Muscle of leg (tissue), 11 donors: ENCODE results near the gene SPRED3. TPM values are rescaled to one million over a fixed set of nuclear protein-coding genes. Genes with fewer than 3 reads are reported as not detected.
A peak's percentile ranks its signal among the peaks of the same experiment; 100 is the strongest.
"Not testable (repeated sequence)": the region's sequence is repeated elsewhere in the genome, so short reads cannot be mapped to it uniquely, and the experiment has no call there.

ENCODE experiments used
- DNase-seq: peaks from one replicate; pipeline ENCODE4 v3.0.0; 2013
- H3K27ac ChIP-seq: one replicate; pipeline ENCODE4 v1.5.1; 2013; ENCODE audit warnings: mild to moderate bottlenecking, low read length, control low read depth
- H3K27me3 ChIP-seq: one replicate; pipeline ENCODE4 v1.6.1; 2013; ENCODE audit warnings: low read length; ENCODE audit not compliant: control insufficient read depth, insufficient read depth
- H3K36me3 ChIP-seq: one replicate; pipeline ENCODE4 v1.6.1; 2013; ENCODE audit warnings: low read length; ENCODE audit not compliant: control insufficient read depth, insufficient read depth
- H3K4me1 ChIP-seq: one replicate; pipeline ENCODE4 v1.6.1; 2013; ENCODE audit warnings: low read length; ENCODE audit not compliant: control insufficient read depth, insufficient read depth
- H3K4me3 ChIP-seq: one replicate; pipeline ENCODE4 v1.5.1; 2013; ENCODE audit warnings: low read length, control low read depth
- H3K9me3 ChIP-seq: replicated peaks from 2 replicates; pipeline ENCODE4 v1.6.1; 2013; ENCODE audit warnings: low read depth, low read length; ENCODE audit not compliant: control insufficient read depth
- WGBS: methylation state at CpG from one replicate; pipeline ENCODE4 v1.1.5; 2013; ENCODE audit warnings: missing lambda C conversion rate; ENCODE audit not compliant: insufficient coverage; 5-methylcytosine and 5-hydroxymethylcytosine counted together
- polyA plus RNA-seq, 8 donors: library from polyadenylated mRNA; unstranded; fragments of 120-200 nt; gene quantifications; one replicate each; pipeline versions ENCODE4 v1.2.1 to v1.2.3, GENCODE V29; 2013; ENCODE audit warnings: inconsistent platforms in 1 of 8, low replicate concordance in 1 of 8; ENCODE audit not compliant: insufficient read length in 8 of 8, insufficient read depth in 1 of 8
- total RNA-seq: library from RNA; stranded (reverse); fragments of 120-200 nt; gene quantifications from one replicate; pipeline ENCODE4 v1.2.4, GENCODE V29; 2013

Gene SPRED3
- total and polyA plus RNA-seq, 9 donors, result 0.09 to 0.87 (median 0.41) TPM

DNA sequence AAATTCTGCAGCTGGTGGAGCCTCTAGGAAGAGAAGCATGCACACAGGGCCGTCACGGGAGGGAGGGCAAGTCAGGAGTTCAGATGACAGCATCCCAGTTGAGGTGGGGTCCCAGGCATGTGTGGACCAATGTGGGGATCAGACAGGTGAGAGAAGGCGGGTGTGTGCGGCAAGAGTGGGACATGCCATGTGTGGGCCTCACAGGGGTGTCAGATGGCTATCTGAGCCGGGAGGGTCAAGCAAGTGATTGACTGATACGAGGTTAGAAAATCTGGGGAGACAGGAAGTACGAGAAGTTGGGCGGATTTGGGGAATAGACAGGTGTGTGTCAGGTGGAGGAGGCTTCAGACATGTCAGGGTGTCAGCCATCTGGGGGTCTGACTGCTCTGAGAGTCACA, 28.6 kb downstream of the SPRED3 start:
- DNase-seq, result no peak
- peaks cover 26% of the 10 kb centered on the region for H3K4me1 ChIP-seq
- no peak overlapping the region for H3K4me3 ChIP-seq
- 68% methylated on average over 8 of the region's 8 CpGs for WGBS
- no peak overlapping the region for H3K27ac ChIP-seq
- no peaks in the 10 kb centered on the region for H3K9me3 ChIP-seq
- H3K36me3 ChIP-seq, result no peaks in the 10 kb centered on the region
- peaks cover 11% of the 10 kb centered on the region for H3K27me3 ChIP-seq

DNA sequence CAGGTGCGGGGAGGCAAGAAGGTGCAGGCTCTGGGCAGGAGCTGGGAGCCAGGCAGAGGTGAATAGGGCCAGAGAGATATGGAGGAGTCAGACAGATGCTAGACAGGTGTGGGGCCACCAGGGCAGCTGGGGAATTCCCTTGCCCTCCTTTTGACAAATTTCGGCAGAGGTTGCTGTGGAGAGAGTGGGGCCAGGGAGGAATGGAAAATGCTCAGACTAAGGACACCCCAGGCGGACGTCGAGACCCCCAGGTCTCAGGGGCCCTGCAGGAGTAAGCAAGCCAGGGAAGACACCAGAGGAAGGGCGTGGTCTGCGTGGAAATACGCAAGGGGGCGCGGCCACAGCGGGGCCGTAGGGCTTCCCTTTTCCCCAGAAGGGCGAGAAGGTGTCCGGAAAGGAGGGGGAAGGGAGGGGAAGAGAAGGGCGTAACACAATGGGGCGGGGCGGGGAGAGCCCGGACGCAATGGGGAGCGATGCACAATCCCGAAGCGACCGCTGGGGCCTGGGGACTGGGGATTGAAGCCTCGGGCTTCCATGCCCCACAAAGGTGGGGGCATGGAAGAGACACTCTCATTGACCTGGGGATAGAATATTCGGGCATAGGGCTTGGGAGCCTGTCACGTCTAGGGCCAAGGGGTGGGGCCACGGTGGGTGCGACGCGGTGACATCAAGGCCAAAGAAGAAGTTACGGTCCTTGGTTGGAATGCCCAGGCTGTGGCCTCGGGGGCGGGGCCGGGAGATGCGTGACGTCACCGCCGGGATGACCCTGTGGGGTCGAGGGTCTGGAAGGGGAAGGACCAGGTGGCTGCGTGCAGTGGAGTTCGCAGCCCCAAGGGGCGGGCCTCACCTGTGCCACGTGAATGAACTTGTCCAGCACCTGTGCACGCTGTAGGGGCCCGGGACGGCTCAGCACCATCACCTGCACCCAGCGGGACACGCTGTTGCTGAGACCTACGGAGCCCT, 29.3 kb downstream of the SPRED3 start:
- peaks cover 11% of the 10 kb centered on the region for H3K27me3 ChIP-seq
- H3K27ac ChIP-seq, result no peak overlapping the region
- no peaks in the 10 kb centered on the region for H3K36me3 ChIP-seq
- H3K4me3 ChIP-seq, result peak overlapping the region; percentile 20
- peaks cover 22% of the 10 kb centered on the region for H3K4me1 ChIP-seq
- peak; percentile 57 for DNase-seq
- WGBS, result 3% methylated on average over 45 of the region's 49 CpGs
- H3K9me3 ChIP-seq, result no peaks in the 10 kb centered on the region

GRCh38 chr19:38420935-38421334, 32.4 kb downstream of the SPRED3 start:
- H3K27me3 ChIP-seq, result peaks cover 11% of the 10 kb centered on the region

DNA sequence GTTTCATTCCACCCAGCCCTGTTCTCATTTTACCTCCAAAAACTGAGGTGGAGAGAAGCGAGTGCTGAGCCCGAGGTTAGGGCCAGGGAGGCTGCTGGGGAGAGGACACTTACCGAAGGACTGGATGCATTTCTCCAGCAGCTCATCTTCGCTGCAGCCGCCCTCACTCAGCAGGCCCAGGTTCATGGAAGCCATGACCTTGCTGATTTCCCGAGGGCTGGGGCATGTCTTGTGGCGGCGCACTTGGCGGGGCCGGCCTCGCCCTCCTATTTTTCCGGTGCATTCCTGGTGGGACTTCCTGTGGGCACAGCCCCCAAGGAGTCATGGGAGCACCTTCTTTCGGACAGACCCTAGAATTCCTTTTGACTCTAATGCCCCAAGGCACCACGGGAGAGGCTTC, 33.4 kb downstream of the SPRED3 start:
- no peak for DNase-seq
- Histone ChIP-seq H3K4me3 (no peak overlapping the region), H3K36me3 (no peaks in the 10 kb centered on the region), H3K27me3 (peaks cover 11% of the 10 kb centered on the region), H3K9me3 (no peaks in the 10 kb centered on the region), H3K27ac (no peak overlapping the region), H3K4me1 (peaks cover 15% of the 10 kb centered on the region)
- WGBS, result 73% methylated on average over 12 of the region's 14 CpGs

More at GRCh38 chr19:38420935-38421334, 32.4 kb downstream of the SPRED3 start:
- 78% methylated on average over 9 of the region's 9 CpGs for WGBS
- H3K27ac ChIP-seq, result no peak overlapping the region
- peaks cover 15% of the 10 kb centered on the region for H3K4me1 ChIP-seq
- DNase-seq, result no peak
- no peaks in the 10 kb centered on the region for H3K9me3 ChIP-seq
- no peaks in the 10 kb centered on the region for H3K36me3 ChIP-seq
- no peak overlapping the region for H3K4me3 ChIP-seq

- 73% methylated on average over 6 of the region's 7 CpGs for WGBS
- Histone ChIP-seq H3K27ac (no peak overlapping the region), H3K4me1 (peaks cover 10% of the 10 kb centered on the region), H3K36me3 (no peaks in the 10 kb centered on the region), H3K27me3 (peaks cover 11% of the 10 kb centered on the region), H3K4me3 (no peak overlapping the region), H3K9me3 (no peaks in the 10 kb centered on the region)
- DNase-seq, result no peak
These were observed 33.9 kb downstream of the SPRED3 start for GRCh38 chr19:38422438-38422837.

- no peaks in the 10 kb centered on the region for H3K9me3 ChIP-seq
- DNase-seq, result no peak
- H3K4me1 ChIP-seq, result no peaks in the 10 kb centered on the region
- H3K4me3 ChIP-seq, result no peak overlapping the region
- H3K27me3 ChIP-seq, result peaks cover 4% of the 10 kb centered on the region
- no peak overlapping the region for H3K27ac ChIP-seq
- no CpG with 5 or more reads among the region's 5 CpGs for WGBS
- no peaks in the 10 kb centered on the region for H3K36me3 ChIP-seq
These were observed 35.8 kb downstream of the SPRED3 start for GRCh38 chr19:38424272-38424671.

DNA sequence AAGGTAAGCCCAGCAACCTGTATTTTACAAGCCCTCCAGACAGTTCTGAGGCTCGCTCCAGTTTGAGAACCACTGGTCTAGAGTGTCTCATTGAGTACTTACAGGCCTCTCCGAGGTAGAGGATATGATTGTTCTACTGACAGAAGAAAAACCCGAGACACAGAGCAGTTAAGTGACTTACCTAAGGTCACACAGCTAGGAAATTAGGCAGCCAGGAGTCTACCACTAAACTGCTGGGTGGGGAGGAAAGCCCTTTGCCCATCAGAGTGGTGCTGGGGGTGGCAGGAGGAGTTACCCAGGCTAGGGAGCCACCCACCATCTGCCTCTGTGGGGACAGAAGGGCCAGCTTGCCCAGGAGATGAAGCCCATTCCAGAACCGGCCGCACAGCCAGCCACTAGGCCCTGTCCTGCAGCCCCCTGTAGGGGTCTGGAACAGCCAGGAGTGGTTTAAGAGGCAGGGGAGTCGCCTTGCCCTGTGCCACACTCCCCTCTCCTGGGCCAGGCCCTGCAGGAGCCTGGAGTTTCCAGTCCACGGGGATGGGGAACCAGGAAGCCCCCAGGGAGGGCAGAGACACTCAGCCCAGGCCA, 36.8 kb downstream of the SPRED3 start:
- H3K4me1 ChIP-seq, result no peaks in the 10 kb centered on the region
- peaks cover 2% of the 10 kb centered on the region for H3K27me3 ChIP-seq
- H3K9me3 ChIP-seq, result no peaks in the 10 kb centered on the region
- no peaks in the 10 kb centered on the region for H3K36me3 ChIP-seq
- peak overlapping the region; percentile 25 for H3K4me3 ChIP-seq
- 67% methylated on average over 3 of the region's 7 CpGs for WGBS
- DNase-seq, result no peak
- H3K27ac ChIP-seq, result no peak overlapping the region

DNA sequence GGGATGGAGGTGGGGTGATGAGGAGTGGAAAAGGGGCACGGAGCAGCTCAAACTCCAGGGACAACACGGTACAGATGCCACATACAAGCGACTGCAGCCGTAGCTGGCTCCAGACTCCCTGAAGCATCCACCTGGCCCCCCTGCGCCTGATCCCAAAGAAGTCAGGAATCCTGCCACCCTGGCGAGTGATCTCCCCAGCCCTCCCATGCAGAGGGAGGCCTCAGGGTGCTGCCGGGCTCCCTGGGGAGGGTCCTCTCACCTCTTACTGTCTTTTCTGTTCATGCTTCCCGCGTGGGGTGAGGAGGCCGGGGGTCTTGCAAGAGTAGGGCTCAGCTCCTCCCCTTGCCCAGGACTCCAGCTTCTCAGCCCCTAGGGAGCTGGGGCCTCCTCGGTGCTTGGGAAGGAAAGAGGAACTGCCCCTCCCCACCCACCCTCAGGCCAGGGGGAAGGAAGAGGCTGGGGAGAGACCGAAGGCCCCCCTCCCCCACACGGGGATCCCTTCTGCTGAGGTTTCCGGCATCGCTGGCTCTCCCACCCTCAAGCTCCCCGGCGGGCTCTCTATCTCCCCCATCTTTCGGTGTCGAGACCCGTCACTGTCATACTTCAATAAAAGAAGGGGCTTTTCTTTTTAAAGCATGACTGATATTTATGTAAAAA, 37.4 kb downstream of the SPRED3 start, which contains the start of gene RASGRP4:
Gene RASGRP4 (minus strand): TSS at position 410 of the 657 bp plus-strand sequence. CDS start 128 bp downstream, at position 282.
- Histone ChIP-seq H3K27ac (no peak within 1 kb of the TSS), H3K9me3 (no peaks in the 10 kb centered on the region), H3K4me3 (peak within 1 kb of the TSS; percentile 25), H3K4me1 (no peaks in the 10 kb centered on the region), H3K36me3 (no peaks in the 10 kb centered on the region), H3K27me3 (peaks cover 2% of the 10 kb centered on the region)
- peak; percentile 57 for DNase-seq
- WGBS, result 44% methylated on average over 4 of the region's 20 CpGs

- DNase-seq, H3K4me3 ChIP-seq, H3K27me3 ChIP-seq, H3K4me1 ChIP-seq, H3K27ac ChIP-seq, H3K9me3 ChIP-seq, H3K36me3 ChIP-seq: not testable (repeated sequence)
- WGBS, result 62% methylated on average over 10 of the region's 17 CpGs
These were observed 38.7 kb downstream of the SPRED3 start for GRCh38 chr19:38427035-38427677.
